Stimulated activated effector memory CD8-positive, alpha-beta T cell treated with anti-CD3 and anti-CD28 coated beads, Interleukin-12 subunit alpha, Interleukin-12 subunit beta, amount 100 ng/mL, for 72 hours (primary cell): ENCODE measurements around the gene TPPP.
A peak's percentile ranks its signal among the peaks of the same experiment; 100 is the strongest.
"Not testable (repeated sequence)": the region's sequence is repeated elsewhere in the genome, so short reads cannot be mapped to it uniquely, and the experiment has no call there.

ENCODE experiments used
- ATAC-seq: fragments of 150-1000 bp; cut with Tn5 transposase; 2 replicates; pipeline ENCODE4 v1.10.0; 2021
- DNase-seq, 2 donors: peaks; one replicate each; pipeline ENCODE4 v3.0.0; 2021 to 2022; ENCODE audit warnings: low spot score in 2 of 2
- H3K27ac Mint-ChIP-seq: one replicate; pipeline ENCODE4 v1.8.0; 2022; ENCODE audit warnings: mild to moderate bottlenecking, mixed read lengths
- H3K36me3 Mint-ChIP-seq: one replicate; pipeline ENCODE4 v1.8.0; 2022; ENCODE audit warnings: mild to moderate bottlenecking, mixed read lengths
- H3K4me1 Mint-ChIP-seq: one replicate; pipeline ENCODE4 v1.8.0; 2022; ENCODE audit warnings: mixed read lengths
- H3K4me3 Mint-ChIP-seq: one replicate; pipeline ENCODE4 v1.8.0; 2022; ENCODE audit warnings: mild to moderate bottlenecking, mixed read lengths
- H3K9me3 Mint-ChIP-seq: one replicate; pipeline ENCODE4 v1.8.0; 2022; ENCODE audit warnings: mixed read lengths

Gene TPPP

DNA sequence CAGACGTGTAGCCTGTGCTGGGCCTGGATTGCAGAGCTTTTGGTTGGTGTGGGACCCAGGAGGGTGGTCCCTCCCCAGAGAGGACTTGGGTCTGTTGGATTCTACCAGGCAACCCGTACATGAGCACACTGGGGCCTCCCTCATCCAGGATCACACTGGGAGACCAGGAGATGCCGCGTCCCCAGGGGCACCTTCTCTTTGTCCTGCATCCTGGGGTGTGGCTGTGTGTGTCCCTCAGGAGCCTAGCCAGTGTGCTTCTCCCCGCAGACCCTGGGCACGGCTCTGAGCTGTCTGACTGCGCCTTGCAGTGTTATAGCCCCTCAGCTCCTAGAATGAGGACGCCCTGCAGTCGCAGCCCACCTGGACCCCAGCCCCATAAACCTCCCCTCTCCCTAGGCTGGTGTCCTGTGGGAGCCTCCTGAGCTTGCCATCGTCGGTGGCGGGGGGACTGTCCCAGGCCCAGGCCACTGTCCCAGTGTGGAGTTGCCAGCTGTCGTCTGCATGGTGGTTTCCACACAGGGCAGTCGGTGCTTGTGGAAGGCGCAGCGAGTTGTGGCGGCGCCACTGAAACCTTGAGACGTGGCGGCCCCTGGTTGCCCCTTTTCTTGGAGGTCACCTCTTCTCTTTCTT is 53.5 kb downstream of the TPPP start:
- H3K4me3 Mint-ChIP-seq: no peak overlapping the region
- ATAC-seq (no peak), DNase-seq (no peak)
- H3K27ac Mint-ChIP-seq: peak overlapping the region; percentile 37
- peaks cover 67% of the 10 kb centered on the region for H3K36me3 Mint-ChIP-seq
- H3K9me3 Mint-ChIP-seq: no peaks in the 10 kb centered on the region
- no peaks in the 10 kb centered on the region for H3K4me1 Mint-ChIP-seq

DNA sequence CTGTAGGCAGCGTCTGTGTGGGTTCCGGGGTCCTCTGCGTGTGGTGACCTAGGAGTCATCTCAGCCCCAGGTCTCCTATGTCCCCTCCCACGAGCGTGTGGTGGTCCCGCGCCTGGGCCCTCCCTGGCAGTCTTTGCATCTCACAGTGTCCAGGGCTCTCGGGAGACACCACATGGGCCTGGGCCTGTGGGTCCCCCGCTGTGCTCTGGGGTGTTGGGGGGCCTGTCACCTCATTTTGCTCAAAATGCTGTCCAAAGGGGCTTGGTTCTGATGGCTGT is 54.0 kb downstream of the TPPP start:
- no peaks in the 10 kb centered on the region for H3K4me1 Mint-ChIP-seq
- no peak for DNase-seq
- H3K4me3 Mint-ChIP-seq: no peak overlapping the region
- H3K36me3 Mint-ChIP-seq: peaks cover 62% of the 10 kb centered on the region
- H3K9me3 Mint-ChIP-seq: no peaks in the 10 kb centered on the region
- H3K27ac Mint-ChIP-seq: no peak overlapping the region
- no peak for ATAC-seq

DNA sequence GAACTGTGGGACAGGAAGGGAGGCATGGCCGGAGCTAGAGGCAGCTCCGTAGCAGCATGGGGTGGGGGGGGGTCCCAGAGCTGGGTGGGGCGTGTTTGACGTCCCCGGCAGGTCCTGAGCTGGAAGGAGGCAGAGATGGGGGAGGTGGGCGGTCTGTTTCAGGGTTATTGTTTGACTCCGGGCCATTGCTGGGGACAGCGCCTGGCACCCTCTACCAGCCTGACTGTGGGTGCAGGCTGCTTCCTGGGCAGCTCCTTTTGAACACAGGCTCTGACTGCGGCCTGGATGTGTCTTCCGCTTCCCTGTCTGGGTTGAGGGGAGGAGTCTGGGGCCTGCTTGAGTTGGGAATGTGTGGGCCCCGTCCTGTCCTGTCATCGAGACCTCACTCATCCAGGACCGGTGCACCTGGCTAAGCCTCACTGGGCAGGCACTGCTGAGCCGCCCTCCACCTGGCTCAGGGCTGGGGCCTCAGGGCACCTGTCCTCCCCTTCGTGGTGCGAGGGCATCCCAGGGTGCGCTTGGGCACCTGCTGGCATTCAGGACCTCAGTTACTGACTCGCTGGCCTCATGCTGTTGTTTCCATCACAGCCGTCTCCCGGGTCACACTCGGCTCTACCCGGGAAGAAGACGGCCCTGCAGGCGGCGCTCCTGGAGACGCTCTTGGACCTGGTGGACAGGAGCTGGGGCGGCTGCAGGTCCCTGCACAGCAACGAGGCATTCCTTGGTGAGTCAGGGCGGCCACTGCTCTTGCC is 54.5 kb downstream of the TPPP start:
- no peak for ATAC-seq
- Mint-ChIP-seq H3K4me3 (no peak overlapping the region), H3K36me3 (peaks cover 63% of the 10 kb centered on the region), H3K27ac (no peak overlapping the region), H3K4me1 (no peaks in the 10 kb centered on the region), H3K9me3 (no peaks in the 10 kb centered on the region)
- DNase-seq: no peak

DNA sequence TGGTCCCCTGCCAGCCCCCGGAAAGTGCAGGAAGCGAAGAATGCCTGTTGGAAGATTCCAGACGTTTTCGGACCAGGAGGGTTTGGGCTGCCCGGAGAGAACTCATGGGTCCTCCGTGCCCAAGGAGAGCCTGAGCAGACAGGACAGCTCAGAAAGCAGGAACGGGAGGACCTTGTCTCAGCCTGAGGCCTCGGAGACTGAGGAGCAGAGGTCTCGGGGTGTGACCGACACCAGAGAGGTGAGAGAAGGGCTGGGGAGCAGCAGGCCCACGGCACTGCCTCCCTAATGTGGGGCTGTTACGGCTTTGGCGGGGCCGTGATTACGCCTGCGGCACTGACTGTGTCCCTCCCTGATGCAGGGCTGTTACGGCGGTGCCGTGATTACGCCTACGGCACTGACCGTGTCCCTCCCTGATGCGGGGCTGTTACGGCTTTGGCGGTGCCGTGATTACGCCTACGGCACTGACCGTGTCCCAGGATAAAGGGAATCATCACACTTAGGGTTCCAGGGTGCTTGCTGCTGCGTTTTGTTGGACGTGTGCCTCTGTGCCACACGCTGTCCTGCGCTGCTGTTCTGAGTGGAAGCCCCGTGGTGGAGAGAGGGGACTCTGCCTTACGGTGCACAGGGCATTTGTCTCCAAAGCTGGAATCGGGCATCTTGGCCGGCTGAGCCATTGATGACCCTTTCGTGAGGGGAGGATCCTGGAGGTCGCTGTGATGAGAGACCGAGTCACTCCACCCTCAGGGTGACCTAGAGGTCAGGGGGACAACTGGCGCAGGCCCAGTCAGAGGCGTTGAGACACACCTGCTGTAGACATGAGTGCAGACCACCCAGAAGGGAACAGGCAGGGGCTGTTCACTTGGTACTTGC is 55.3 kb downstream of the TPPP start:
- Mint-ChIP-seq H3K36me3 (peaks cover 66% of the 10 kb centered on the region), H3K4me3 (no peak overlapping the region), H3K27ac (no peak overlapping the region), H3K9me3 (no peaks in the 10 kb centered on the region), H3K4me1 (no peaks in the 10 kb centered on the region)
- DNase-seq (no peak), ATAC-seq (no peak)

DNA sequence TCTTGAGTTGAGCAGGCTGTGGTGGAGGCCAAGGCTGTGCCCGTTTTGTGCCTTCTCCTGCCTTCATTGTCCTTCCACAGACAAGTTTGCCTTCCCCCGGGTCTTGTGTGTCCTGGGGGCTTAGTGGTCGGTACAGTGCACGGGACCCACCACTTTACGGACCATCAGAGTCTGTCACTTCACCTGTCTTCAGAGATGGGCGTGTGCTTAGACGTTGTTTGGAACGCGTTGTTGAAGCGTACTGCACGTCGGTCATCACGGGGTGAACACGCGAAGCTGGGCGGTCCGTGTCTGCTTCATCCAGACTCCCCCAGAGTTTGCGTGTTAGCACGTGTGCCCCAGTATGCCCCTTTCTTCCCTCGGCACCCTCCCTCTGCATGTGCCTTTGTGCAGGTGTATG is 56.2 kb downstream of the TPPP start:
- ATAC-seq (no peak), DNase-seq (no peak)
- H3K27ac Mint-ChIP-seq: no peak overlapping the region
- H3K9me3 Mint-ChIP-seq: no peaks in the 10 kb centered on the region
- no peaks in the 10 kb centered on the region for H3K4me1 Mint-ChIP-seq
- H3K4me3 Mint-ChIP-seq: no peak overlapping the region
- H3K36me3 Mint-ChIP-seq: peaks cover 66% of the 10 kb centered on the region

DNA sequence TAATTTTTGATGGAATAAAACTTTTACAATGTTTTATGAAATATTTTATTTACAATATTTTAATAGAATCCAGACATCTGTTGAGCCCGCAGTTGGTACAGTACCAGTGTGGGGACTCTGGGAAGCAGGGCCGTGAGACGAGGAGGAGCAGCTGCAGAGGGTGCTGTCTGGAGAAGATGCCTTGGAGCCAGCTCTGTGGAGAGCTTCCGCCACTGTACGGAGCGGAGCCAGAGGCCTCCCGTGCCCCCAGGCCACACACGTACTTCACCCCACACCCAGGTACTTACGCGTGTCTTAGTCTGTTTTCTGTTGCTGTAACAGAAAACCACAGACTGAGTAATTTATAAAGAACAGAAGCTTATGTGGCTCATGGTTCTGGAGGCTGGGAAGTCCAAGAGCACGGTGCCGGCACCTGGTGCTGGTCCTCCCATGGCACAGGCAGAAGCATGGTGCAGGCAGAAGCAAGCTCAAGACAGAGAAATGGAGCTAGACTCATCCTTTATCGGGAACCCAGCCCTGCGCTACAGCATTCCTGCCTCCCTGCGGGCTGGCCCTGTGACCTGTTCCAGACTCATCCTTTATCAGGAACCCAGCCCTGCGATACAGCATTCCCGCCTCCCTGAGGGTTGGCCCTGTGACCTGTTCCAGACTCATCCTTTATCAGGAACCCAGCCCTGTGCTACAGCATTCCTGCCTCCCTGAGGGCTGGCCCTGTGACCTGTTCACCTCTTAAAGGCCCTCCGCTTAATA is 57.7 kb downstream of the TPPP start:
- ATAC-seq (no peak), DNase-seq (no peak)
- H3K4me1 Mint-ChIP-seq: no peaks in the 10 kb centered on the region
- no peak overlapping the region for H3K27ac Mint-ChIP-seq
- no peaks in the 10 kb centered on the region for H3K9me3 Mint-ChIP-seq
- H3K4me3 Mint-ChIP-seq: no peak overlapping the region
- H3K36me3 Mint-ChIP-seq: peaks cover 55% of the 10 kb centered on the region

DNA sequence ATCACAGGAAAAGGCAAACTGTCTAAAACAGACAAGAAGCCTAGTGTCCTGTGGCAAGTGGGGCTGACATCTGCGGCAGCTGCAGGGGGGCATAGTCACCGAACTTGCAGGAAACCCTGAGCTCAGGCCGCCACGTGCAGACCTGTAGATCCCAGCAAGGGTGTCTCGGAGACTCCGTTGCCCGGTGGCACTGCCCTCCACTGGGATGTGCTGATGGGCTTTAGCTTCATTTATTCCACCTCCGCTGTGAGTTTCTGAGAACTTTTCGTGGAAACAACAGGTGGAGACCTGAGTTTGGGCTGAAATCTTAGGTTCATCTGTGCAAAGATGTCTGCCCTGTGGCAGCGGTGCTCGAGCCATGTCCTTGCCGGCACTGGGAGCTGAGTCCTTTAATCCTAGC is 59.0 kb downstream of the TPPP start:
- ATAC-seq (no peak), DNase-seq (no peak)
- Mint-ChIP-seq H3K4me3 (no peak overlapping the region), H3K9me3 (no peaks in the 10 kb centered on the region), H3K27ac (no peak overlapping the region), H3K36me3 (peaks cover 48% of the 10 kb centered on the region), H3K4me1 (no peaks in the 10 kb centered on the region)

DNA sequence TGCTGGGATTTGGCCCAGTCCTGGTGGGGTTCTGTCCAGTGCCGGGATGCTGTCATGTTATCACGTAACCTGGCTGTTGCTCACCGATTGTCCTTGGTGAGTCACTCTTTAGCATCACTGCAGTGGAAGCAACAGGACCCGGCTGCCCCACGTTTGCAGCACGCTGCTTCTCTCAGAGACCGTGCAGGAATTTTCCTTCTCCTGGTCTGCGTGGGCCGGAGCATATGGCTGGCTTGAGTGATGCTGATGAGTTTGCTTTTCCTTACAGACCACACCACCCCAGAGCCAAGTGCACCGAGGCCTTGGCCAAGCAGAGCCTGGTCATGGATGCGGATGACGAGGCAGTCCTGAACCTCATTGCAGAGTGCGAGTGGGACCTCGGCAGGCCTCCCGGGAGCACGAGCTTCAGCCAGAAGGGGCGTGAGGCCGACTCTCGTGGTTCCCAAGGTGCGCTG is 59.6 kb downstream of the TPPP start:
- Mint-ChIP-seq H3K27ac (no peak overlapping the region), H3K4me1 (no peaks in the 10 kb centered on the region), H3K36me3 (peaks cover 41% of the 10 kb centered on the region), H3K4me3 (no peak overlapping the region), H3K9me3 (no peaks in the 10 kb centered on the region)
- DNase-seq (no peak), ATAC-seq (no peak)

DNA sequence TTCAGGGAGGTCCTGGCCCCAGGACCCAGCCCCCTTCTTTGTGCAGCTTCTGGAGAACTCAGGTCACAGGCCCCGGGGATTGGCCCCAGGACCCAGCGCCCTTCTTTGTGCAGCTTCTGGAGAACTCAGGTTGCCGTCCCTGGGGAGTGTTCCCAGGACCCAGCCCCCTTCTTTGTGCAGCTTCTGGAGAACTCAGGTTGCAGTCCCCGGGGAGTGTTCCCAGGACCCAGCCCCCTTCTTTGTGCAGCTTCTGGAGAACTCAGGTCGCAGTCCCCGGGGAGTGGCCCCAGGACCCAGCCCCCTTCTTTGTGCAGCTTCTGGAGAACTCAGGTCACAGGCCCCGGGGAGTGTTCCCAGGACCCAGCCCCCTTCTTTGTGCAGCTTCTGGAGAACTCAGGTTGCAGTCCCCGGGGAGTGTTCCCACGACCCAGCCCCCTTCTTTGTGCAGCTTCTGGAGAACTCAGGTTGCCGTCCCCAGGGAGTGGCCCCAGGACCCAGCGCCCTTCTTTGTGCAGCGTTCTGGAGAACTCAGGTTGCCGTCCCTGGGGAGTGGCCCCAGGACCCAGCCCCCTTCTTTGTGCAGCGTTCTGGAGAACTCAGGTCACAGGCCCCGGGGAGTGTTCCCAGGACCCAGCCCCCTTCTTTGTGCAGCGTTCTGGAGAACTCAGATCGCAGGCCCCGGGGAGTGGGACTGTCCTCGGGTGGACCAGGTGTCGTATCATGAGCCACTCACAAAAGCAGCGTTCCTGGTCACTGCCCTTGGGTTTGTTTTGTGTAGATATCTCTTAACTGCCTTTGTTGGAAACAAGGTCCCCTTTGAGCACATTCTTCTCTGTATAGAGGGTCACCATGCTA is 64.6 kb downstream of the TPPP start:
- H3K27ac Mint-ChIP-seq, H3K4me3 Mint-ChIP-seq, H3K4me1 Mint-ChIP-seq, H3K9me3 Mint-ChIP-seq, ATAC-seq, DNase-seq: not testable (repeated sequence)
- H3K36me3 Mint-ChIP-seq: peaks cover 32% of the 10 kb centered on the region

DNA sequence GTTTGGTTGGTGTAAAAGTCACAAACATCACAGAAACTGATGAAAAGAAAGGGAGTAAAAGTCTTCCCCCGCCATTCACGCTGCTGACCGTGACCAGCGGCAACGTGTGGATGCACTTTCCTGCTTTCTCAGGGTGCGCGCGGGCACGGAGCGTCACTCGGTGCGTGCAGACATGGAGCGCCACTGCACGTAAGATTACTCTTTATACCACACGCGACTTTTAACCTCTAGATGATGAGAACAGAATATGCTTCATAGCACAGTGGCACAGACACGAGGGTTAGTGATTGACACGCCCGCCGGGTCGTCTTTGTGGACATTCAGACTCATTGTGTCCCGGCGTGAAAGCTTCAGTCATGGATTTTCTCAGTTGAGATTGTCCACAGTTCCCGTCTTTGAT is 65.3 kb downstream of the TPPP start:
- Mint-ChIP-seq H3K4me3 (no peak overlapping the region), H3K36me3 (peaks cover 33% of the 10 kb centered on the region), H3K4me1 (no peaks in the 10 kb centered on the region), H3K9me3 (no peaks in the 10 kb centered on the region), H3K27ac (no peak overlapping the region)
- DNase-seq: no peak
- ATAC-seq: no peak

DNA sequence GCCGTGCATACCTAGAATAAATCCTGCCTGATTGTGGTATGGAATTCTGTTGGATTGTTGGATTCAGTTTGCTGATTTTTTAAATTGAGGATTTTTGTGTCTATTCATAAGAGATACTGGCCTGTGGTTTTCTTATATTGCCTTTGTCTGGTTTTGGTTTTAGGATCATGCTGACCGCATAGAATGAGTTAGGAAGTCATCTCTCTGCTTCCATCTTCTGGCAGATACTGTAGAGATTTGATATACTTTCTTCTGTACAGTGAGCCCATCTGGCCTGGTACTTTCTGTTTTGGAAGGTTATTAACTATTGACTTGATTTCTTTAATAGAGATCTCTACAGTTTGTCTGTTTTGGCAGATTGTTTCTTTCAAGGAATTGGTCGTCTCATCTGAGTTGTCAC is 66.3 kb downstream of the TPPP start:
- Mint-ChIP-seq H3K36me3 (peaks cover 33% of the 10 kb centered on the region), H3K4me1 (no peaks in the 10 kb centered on the region), H3K27ac (no peak overlapping the region), H3K4me3 (no peak overlapping the region), H3K9me3 (no peaks in the 10 kb centered on the region)
- no peak for DNase-seq
- ATAC-seq: no peak

DNA sequence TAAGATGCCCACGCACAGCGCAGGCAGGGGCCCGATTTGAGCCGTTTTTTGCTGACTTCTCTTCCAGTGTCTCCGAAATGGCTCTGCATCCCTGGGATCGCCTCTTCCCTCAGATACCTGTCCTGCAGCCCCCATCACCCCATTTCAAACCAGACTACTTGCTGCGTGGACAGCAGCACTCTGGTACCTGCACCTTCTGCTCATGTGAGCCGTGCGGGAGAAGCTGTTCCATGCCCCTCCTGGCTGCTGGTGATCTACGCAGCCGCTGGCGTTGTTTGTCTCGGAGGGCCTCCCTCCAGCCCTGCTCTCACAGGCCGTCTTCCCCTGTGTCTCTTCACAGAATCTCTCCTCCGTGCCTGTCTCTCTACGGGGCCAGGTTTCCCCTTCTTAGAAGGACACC is 67.6 kb downstream of the TPPP start:
- Mint-ChIP-seq H3K36me3 (peaks cover 39% of the 10 kb centered on the region), H3K4me1 (no peaks in the 10 kb centered on the region), H3K27ac (no peak overlapping the region), H3K9me3 (no peaks in the 10 kb centered on the region), H3K4me3 (no peak overlapping the region)
- DNase-seq: no peak
- ATAC-seq: no peak

DNA sequence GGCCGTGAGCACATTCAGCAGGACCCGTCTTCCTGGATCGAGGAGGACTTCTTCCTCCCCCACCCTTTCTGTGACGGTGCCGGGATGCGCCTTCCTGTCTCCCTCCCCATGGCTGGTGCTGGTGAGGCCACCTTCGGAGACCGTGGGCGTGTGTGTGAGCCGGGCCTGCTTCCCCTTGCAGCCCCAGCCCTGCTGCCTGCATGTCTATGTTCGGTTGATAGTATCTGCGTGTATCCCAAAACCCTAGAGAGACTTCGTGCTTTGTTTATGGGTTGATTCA is 68.3 kb downstream of the TPPP start:
- H3K27ac Mint-ChIP-seq: no peak overlapping the region
- no peak overlapping the region for H3K4me3 Mint-ChIP-seq
- ATAC-seq (no peak), DNase-seq (no peak)
- no peaks in the 10 kb centered on the region for H3K4me1 Mint-ChIP-seq
- H3K36me3 Mint-ChIP-seq: peaks cover 39% of the 10 kb centered on the region
- no peaks in the 10 kb centered on the region for H3K9me3 Mint-ChIP-seq

DNA sequence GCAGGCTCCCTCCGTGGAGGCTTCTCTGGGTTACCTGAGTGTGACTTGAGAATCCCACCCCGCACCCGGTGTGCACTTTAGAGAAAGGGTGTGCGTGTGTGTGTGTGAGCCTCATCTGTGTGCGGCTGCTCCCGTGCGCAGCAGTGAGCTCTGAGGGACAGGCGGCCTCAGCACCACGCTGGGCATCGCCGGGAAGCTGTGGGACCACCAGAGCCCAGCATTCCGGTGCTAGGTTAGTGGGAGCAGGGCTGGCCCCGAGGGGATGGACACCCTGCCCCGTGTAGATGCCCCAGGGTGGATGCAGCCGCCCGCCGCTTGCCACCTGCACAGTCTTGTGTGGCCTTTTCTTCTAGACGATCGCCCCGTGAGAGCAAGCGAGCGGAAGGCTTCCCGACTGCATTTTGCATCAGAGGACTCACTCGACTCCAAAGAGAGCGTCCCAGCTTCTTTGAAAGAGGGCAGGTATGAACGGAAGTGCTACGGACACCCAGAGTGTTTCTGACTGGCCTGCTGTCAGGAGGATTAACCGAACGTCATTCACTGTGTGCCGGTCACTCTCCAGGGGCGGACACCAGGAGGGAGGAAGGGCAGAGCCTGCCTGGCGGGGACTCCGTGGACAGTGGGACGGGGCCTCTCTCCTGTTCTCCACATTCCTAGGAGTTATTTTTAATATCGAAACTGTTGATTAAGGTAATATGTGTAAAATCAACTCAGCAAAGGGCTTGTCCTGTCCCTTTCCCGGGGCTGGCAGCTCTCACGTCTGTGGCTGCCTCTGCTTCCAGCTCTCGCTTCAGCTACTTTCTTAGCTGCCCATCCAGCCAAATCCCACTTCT is 68.8 kb downstream of the TPPP start:
- H3K27ac Mint-ChIP-seq: no peak overlapping the region
- no peak overlapping the region for H3K4me3 Mint-ChIP-seq
- ATAC-seq (no peak), DNase-seq (no peak)
- no peaks in the 10 kb centered on the region for H3K9me3 Mint-ChIP-seq
- no peaks in the 10 kb centered on the region for H3K4me1 Mint-ChIP-seq
- H3K36me3 Mint-ChIP-seq: peaks cover 42% of the 10 kb centered on the region
